ENCODE measurements around the gene NCAPG2.

GRCh38 chr7:158663428-158663741 is 41.2 kb downstream of the NCAPG2 start:
- TF ChIP-seq TP53 (CRISPR knock-in tag; conservative IDR thresholded peaks at IDR 0.05), result no peak
- no peak for TF ChIP-seq MEIS2 (CRISPR knock-in tag; IDR thresholded peaks at IDR 0.05)
- no peak for TF ChIP-seq RFX1 (IDR thresholded peaks at IDR 0.05)
- no peak for TF ChIP-seq THRA (CRISPR knock-in tag; IDR thresholded peaks at IDR 0.05; ENCODE audit: borderline replicate concordance)
- no peak for TF ChIP-seq ZNF619 (CRISPR knock-in tag; IDR thresholded peaks at IDR 0.05)
- no peak for TF ChIP-seq ZNF350 (CRISPR knock-in tag; IDR thresholded peaks at IDR 0.05; ENCODE audit: borderline replicate concordance, low read depth)
- TF ChIP-seq ZNF576 (CRISPR knock-in tag; IDR thresholded peaks at IDR 0.05), result no peak
- no peak for TF ChIP-seq ZBTB25 (CRISPR knock-in tag; IDR thresholded peaks at IDR 0.05)
- TF ChIP-seq ZBTB33 (CRISPR knock-in tag; IDR thresholded peaks at IDR 0.05), result no peak
- no peak for TF ChIP-seq ZNF782 (CRISPR knock-in tag; IDR thresholded peaks at IDR 0.05; ENCODE audit: borderline replicate concordance)
- TF ChIP-seq, protein P1, sequence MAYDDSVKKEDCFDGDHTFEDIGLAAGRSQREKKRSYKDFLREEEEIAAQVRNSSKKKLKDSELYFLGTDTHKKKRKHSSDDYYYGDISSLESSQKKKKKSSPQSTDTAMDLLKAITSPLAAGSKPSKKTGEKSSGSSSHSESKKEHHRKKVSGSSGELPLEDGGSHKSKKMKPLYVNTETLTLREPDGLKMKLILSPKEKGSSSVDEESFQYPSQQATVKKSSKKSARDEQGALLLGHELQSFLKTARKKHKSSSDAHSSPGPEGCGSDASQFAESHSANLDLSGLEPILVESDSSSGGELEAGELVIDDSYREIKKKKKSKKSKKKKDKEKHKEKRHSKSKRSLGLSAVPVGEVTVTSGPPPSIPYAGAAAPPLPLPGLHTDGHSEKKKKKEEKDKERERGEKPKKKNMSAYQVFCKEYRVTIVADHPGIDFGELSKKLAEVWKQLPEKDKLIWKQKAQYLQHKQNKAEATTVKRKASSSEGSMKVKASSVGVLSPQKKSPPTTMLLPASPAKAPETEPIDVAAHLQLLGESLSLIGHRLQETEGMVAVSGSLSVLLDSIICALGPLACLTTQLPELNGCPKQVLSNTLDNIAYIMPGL (CRISPR knock-in tag; IDR thresholded peaks at IDR 0.05; ENCODE audit: borderline replicate concordance in 1 of 2, low read depth in 1 of 2), result no peak

All from HepG2 (cell line).